Subcutaneous abdominal adipose tissue (tissue), 5 donors: Measurements from ENCODE around the gene CPA4.
A peak's percentile ranks its signal among the peaks of the same experiment; 100 is the strongest.

Source experiments
- H3K27ac ChIP-seq: one replicate; pipeline ENCODE4 v1.7.0; 2013; ENCODE audit warnings: low read depth, mild to moderate bottlenecking, inconsistent platforms, low read length, moderate library complexity
- H3K27me3 ChIP-seq, 5 donors: one replicate each; pipeline ENCODE4 v1.7.0; 2013; ENCODE audit warnings: low read length in 5 of 5, inconsistent platforms in 1 of 5; ENCODE audit not compliant: control insufficient read depth in 5 of 5, insufficient read depth in 4 of 5
- H3K36me3 ChIP-seq, 5 donors: one replicate each; pipeline ENCODE4 v1.7.0; 2013; ENCODE audit warnings: low read length in 5 of 5; ENCODE audit not compliant: control insufficient read depth in 5 of 5, insufficient read depth in 5 of 5
- H3K4me1 ChIP-seq, 5 donors: one replicate each; pipeline ENCODE4 v1.7.0; 2013; ENCODE audit warnings: low read length in 5 of 5, mild to moderate bottlenecking in 3 of 5, moderate library complexity in 1 of 5; ENCODE audit not compliant: control insufficient read depth in 5 of 5, insufficient read depth in 5 of 5
- H3K4me3 ChIP-seq, 5 donors: one replicate each; pipeline ENCODE4 v1.7.0; 2013; ENCODE audit warnings: low read length in 5 of 5, low read depth in 1 of 5
- H3K9ac ChIP-seq, 5 donors: one replicate each; pipeline ENCODE4 v1.7.0; 2013; ENCODE audit warnings: low read length in 5 of 5, mild to moderate bottlenecking in 4 of 5, moderate library complexity in 3 of 5
- H3K9me3 ChIP-seq, 5 donors: one replicate each; pipeline ENCODE4 v1.7.0; 2013; ENCODE audit warnings: low read length in 5 of 5; ENCODE audit not compliant: control insufficient read depth in 5 of 5
- donor health status: healthy.
- donor health status: healthy.
- donor health status: healthy.
- donor health status: healthy.
- donor health status: healthy.

CPA4 gene

DNA sequence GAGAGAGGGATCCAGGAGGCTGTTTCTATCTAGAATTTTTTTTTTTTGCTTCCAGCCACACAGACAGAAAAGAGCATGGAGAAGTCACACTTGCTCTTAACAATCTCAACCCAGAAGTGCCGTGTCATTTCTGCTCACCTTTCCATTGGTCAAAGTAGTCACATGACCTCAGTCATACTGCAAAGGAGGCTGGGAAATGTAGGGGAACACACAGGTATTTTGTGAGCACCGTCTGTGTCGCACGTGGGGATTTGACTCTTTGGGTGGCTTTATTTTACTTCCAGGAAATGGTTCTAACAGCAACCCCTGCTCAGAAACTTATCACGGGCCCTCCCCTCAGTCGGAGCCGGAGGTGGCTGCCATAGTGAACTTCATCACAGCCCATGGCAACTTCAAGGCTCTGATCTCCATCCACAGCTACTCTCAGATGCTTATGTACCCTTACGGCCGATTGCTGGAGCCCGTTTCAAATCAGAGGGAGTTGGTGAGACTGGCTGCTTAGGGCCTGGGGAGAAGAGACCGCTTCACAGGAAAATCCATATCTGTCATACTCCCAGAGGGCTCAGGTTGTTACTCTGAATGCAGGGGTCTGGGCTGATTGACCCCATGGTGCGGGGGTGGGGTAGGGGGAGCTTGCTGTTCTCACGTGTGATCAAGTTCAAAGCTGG lies 74.3 kb downstream of the CPA4 start:
- peaks cover 14 to 84% (median 53%) of the 10 kb centered on the region in 5 donors for H3K4me1 ChIP-seq
- H3K4me3 ChIP-seq, result no peak overlapping the region
- H3K9me3 ChIP-seq, result no peaks in the 10 kb centered on the region
- peak overlapping the region; percentile 89 for H3K27ac ChIP-seq
- no peaks in the 10 kb centered on the region for H3K27me3 ChIP-seq
- H3K9ac ChIP-seq, result no peak overlapping the region
- no peaks in the 10 kb centered on the region for H3K36me3 ChIP-seq

DNA sequence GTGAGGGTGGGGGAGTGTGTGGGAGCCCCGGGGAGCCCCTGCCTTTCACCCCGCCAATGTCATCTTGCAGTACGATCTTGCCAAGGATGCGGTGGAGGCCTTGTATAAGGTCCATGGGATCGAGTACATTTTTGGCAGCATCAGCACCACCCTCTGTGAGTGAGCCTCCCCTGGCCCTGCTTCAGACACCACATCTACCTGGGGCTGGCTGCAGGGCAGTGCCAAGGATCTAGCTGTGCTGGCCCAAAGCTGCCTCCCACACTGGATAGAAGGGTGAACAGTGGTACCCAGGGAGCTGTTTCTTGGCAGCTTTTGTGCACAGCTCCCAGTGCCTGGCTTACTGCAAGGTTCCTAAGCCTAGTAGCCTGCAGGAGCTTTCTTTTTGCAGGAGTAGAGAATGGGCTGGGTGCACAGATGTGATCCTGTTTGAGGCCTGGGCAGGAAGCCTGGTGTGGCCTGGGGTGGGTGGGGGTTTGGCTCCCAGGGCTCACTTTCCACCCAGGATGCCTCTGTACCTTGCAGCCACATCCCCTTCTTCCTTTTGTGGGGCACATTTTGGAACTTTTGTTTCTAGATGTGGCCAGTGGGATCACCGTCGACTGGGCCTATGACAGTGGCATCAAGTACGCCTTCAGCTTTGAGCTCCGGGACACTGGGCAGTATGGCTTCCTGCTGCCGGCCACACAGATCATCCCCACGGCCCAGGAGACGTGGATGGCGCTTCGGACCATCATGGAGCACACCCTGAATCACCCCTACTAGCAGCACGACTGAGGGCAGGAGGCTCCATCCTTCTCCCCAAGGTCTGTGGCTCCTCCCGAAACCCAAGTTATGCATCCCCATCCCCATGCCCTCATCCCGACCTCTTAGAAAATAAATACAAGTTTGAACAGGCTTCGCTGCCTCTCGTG lies 75.1 kb downstream of the CPA4 start:
- Histone ChIP-seq H3K4me3 (no peak overlapping the region), H3K36me3 (no peaks in the 10 kb centered on the region), H3K27me3 (no peaks in the 10 kb centered on the region), H3K9me3 (no peaks in the 10 kb centered on the region), H3K4me1 (peaks cover 16 to 89% (median 61%) of the 10 kb centered on the region in 5 donors), H3K9ac (peak overlapping the region in 2 of 5 donors; percentile 27 to 35), H3K27ac (peak overlapping the region; percentile 89)

DNA sequence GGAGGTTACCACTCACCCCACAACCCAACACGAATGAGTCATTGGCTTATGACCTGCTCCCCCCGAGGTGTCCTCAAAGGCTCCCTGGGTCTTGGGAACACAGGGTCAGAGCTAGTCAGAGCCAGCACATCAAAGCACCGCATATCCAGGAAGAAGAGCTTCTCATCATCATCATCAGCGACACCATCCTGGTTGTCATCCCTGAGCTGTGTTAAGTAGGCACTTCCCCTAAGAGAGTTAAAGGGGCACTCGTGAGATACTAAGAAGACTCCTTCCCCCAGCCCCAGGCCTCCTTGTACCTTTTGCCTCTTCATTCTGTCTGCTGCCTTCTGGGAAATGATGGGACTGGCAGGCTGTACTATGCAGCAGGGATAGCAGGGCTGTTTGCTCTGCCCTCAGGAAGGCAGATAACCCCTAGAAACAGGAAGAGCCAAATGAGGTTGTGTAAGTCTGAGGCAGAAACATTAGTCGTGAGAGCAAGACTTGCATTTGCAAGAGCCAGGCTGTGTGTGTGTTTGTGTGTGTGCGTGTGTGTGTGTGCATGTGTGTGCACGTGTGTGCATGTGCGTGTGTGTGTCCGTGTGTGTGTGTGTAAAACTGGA lies 76.2 kb downstream of the CPA4 start:
- H3K9me3 ChIP-seq, result no peaks in the 10 kb centered on the region
- H3K4me1 ChIP-seq, result peaks cover 15 to 89% (median 65%) of the 10 kb centered on the region in 5 donors
- peak overlapping the region; percentile 89 for H3K27ac ChIP-seq
- no peak overlapping the region for H3K4me3 ChIP-seq
- no peaks in the 10 kb centered on the region for H3K36me3 ChIP-seq
- H3K9ac ChIP-seq, result peak overlapping the region in 4 of 5 donors; percentile 13 to 49 (median 34)
- H3K27me3 ChIP-seq, result no peaks in the 10 kb centered on the region

- H3K27ac ChIP-seq, result peak overlapping the region; percentile 89
- no peaks in the 10 kb centered on the region for H3K36me3 ChIP-seq
- no peaks in the 10 kb centered on the region for H3K9me3 ChIP-seq
- peak overlapping the region in 3 of 5 donors; percentile 26 to 49 (median 28) for H3K9ac ChIP-seq
- H3K4me3 ChIP-seq, result no peak overlapping the region
- H3K27me3 ChIP-seq, result no peaks in the 10 kb centered on the region
- H3K4me1 ChIP-seq, result peaks cover 15 to 86% (median 68%) of the 10 kb centered on the region in 5 donors
These were observed 77.0 kb downstream of the CPA4 start for GRCh38 chr7:130369831-130370550.

GRCh38 chr7:130371046-130371445 lies 78.1 kb downstream of the CPA4 start:
- peaks cover 13 to 76% (median 60%) of the 10 kb centered on the region in 5 donors for H3K4me1 ChIP-seq
- peaks cover 0 to 2% (median 2%) of the 10 kb centered on the region in 5 donors for H3K9me3 ChIP-seq

DNA sequence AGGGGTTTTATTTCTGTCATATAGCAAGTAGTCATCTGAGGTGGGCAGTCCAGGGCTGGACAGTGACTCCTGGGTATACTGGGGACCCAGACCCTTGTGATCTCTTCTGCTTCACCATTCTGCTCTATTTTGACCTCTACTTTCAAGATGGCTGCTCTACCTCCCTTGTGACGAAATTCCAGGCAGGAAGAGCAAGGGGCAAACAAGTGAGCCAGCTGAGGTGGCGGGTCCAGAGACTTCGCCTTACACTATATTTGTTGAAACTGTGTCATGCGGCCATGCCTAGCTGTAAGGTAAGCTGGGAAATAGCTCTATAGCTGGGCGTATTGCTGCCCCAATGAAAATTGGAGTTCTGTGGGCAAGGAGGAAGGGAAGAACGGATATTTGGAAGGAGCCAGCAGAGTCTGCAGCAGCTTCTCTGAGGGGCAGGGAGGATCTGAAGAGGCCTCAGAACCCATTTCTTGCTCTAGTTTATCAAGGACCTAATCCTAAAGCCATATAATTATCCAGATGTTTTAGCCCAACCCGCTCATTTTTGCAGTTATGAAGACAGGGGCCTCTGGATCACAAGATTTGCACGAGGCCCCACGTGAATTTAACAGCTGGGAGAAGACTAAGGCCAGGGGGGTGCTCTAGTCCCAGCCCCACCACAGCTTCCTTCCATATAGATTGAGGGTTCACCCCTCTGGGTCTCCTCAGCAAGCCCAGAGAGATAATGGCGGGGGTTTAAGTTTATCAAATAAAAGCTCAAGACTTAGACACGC lies 79.6 kb downstream of the CPA4 start:
- peak overlapping the region; percentile 93 for H3K27ac ChIP-seq
- peaks cover 0 to 9% (median 6%) of the 10 kb centered on the region in 5 donors for H3K9me3 ChIP-seq
- H3K4me3 ChIP-seq, result no peak overlapping the region
- peaks cover 13 to 67% (median 53%) of the 10 kb centered on the region in 5 donors for H3K4me1 ChIP-seq
- no peaks in the 10 kb centered on the region for H3K36me3 ChIP-seq
- H3K9ac ChIP-seq, result peak overlapping the region in 3 of 5 donors; percentile 40 to 83 (median 60)
- H3K27me3 ChIP-seq, result no peaks in the 10 kb centered on the region

More at GRCh38 chr7:130371046-130371445, 78.1 kb downstream of the CPA4 start:
- no peaks in the 10 kb centered on the region for H3K36me3 ChIP-seq
- H3K9ac ChIP-seq, result peak overlapping the region in 2 of 5 donors; percentile 16 to 25
- no peaks in the 10 kb centered on the region for H3K27me3 ChIP-seq
- H3K4me3 ChIP-seq, result no peak overlapping the region
- peak overlapping the region; percentile 89 for H3K27ac ChIP-seq
